ENCODE data around the gene KIRREL1.

DNA sequence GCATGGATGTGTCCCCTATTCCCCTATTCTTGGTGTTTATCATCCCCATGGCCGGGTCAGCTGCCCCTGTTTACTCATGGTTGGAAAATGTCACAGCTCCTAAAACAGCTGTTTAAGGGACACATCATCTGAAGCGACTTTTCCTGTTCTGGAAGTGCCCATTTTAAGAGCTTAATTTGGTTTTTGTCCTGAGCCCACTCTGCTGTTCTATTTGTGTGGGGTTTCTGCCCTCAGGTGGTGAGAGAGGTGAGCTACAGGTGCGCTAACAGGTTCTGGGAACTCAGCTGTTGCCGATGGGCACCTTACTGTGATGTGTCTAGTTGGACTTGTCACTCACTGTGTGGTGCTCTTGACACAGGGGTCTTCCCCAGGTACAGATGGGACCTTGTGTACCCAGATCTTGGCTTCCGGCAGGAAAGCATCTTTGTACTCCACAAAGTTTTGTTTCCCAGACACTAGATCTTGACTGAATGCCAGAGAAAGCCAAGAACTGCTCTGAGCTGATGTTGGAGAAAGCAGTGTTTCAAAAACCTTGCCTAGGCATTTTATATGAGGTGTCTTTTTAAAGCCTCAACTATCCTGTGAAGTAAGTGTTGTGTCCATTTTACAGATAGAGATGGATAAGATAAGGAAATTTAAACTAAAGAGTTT is 128.3 kb downstream of the KIRREL1 start:
- TF ChIP-seq, protein P1, sequence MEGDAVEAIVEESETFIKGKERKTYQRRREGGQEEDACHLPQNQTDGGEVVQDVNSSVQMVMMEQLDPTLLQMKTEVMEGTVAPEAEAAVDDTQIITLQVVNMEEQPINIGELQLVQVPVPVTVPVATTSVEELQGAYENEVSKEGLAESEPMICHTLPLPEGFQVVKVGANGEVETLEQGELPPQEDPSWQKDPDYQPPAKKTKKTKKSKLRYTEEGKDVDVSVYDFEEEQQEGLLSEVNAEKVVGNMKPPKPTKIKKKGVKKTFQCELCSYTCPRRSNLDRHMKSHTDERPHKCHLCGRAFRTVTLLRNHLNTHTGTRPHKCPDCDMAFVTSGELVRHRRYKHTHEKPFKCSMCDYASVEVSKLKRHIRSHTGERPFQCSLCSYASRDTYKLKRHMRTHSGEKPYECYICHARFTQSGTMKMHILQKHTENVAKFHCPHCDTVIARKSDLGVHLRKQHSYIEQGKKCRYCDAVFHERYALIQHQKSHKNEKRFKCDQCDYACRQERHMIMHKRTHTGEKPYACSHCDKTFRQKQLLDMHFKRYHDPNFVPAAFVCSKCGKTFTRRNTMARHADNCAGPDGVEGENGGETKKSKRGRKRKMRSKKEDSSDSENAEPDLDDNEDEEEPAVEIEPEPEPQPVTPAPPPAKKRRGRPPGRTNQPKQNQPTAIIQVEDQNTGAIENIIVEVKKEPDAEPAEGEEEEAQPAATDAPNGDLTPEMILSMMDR (conservative IDR thresholded peaks at IDR 0.05 in 1 of 2, IDR thresholded peaks at IDR 0.05 in 1 of 2; ENCODE audit: low read depth in 1 of 2, low read length in 2 of 2), result peak; percentile 52 to 70
- no peak for TF ChIP-seq EZH2 (IDR thresholded peaks at IDR 0.05; ENCODE audit: low read length, missing control alignments)

Measured in fibroblast of lung (primary cell).